Smooth muscle cell (in vitro differentiated cells): ENCODE measurements around the gene FAM20C. TPM values are rescaled to one million over a fixed set of nuclear protein-coding genes. Genes with fewer than 3 reads are reported as not detected.

Source experiments
- DNase-seq: peaks from one replicate; lab custom pipeline; 2025; ENCODE audit not compliant: unreplicated experiment; lab: John Stamatoyannopoulos, UW
- H2AFZ ChIP-seq: fragments of 200-600 bp; sonication (generic); 2 replicates; pipeline ENCODE4 v1.6.0; 2016; ENCODE audit warnings: antibody characterized with exemption, low read depth, mild to moderate bottlenecking
- H3F3A ChIP-seq: fragments of 200-600 bp; sonication (generic); 2 replicates; pipeline ENCODE4 v1.6.0; 2017; ENCODE audit warnings: antibody characterized with exemption, low read depth
- H3K27ac ChIP-seq: fragments of 200-600 bp; sonication (generic); 2 replicates; pipeline ENCODE4 v1.5.1; 2016; ENCODE audit warnings: low read depth, mild to moderate bottlenecking
- H3K27me3 ChIP-seq: fragments of 200-600 bp; sonication (generic); 2 replicates; pipeline ENCODE4 v1.6.1; 2016; ENCODE audit warnings: low read depth, mild to moderate bottlenecking
- H3K36me3 ChIP-seq: fragments of 200-600 bp; sonication (generic); 2 replicates; pipeline ENCODE4 v1.5.1; 2016; ENCODE audit warnings: low read depth
- H3K4me1 ChIP-seq: fragments of 200-600 bp; sonication (generic); 2 replicates; pipeline ENCODE4 v1.5.1; 2016; ENCODE audit warnings: low read depth
- H3K4me2 ChIP-seq: fragments of 200-600 bp; sonication (generic); 2 replicates; pipeline ENCODE4 v1.6.0; 2016; ENCODE audit warnings: mild to moderate bottlenecking
- H3K4me3 ChIP-seq: fragments of 200-600 bp; sonication (generic); 2 replicates; pipeline ENCODE4 v1.5.1; 2016; ENCODE audit warnings: mild to moderate bottlenecking
- H3K79me2 ChIP-seq: fragments of 200-600 bp; sonication (generic); 2 replicates; pipeline ENCODE4 v1.6.0; 2016; ENCODE audit warnings: low read depth, mild to moderate bottlenecking
- H3K9ac ChIP-seq: fragments of 200-600 bp; sonication (generic); 2 replicates; pipeline ENCODE4 v1.6.0; 2016; ENCODE audit warnings: low read depth
- H3K9me3 ChIP-seq: fragments of 200-600 bp; sonication (generic); replicated peaks from 2 replicates; pipeline ENCODE4 v1.5.1; 2016; ENCODE audit warnings: low read depth
- H4K20me1 ChIP-seq: fragments of 200-600 bp; sonication (generic); 2 replicates; pipeline ENCODE4 v1.6.0; 2016; ENCODE audit warnings: low read depth
- CTCF ChIP-seq: fragments of 200-600 bp; sonication (generic); IDR thresholded peaks from 2 replicates; pipeline ENCODE4 v1.5.1; 2017; ENCODE audit warnings: borderline replicate concordance, mild to moderate bottlenecking, antibody characterized with exemption; ENCODE audit not compliant: insufficient read depth, poor library complexity, severe bottlenecking
- WGBS: methylation state at CpG from one replicate; pipeline ENCODE4 v1.1.7; 2016; ENCODE audit warnings: low lambda C conversion rate; 5-methylcytosine and 5-hydroxymethylcytosine counted together
- polyA plus RNA-seq: library from polyadenylated mRNA; unstranded; fragments of >200 nt; fragmentation: Nextera tagmentation; extraction: Ambion mirVana; gene quantifications from 2 replicates; pipeline ENCODE4 v1.2.1, GENCODE V29; 2016
- total RNA-seq: library from RNA; depleted of rRNA; stranded (reverse); fragments of >200 nt; gene quantifications from 2 replicates; pipeline ENCODE4 v1.2.3, GENCODE V29; 2014

Gene FAM20C
- total and polyA plus RNA-seq, 2 experiments from 2014 or later: 5.6 to 6.2 TPM

GRCh38 chr7:264541-265191 is 72.3 kb downstream of the FAM20C start:
- H3F3A ChIP-seq: no peaks in the 10 kb centered on the region
- H3K4me3 ChIP-seq: no peak overlapping the region
- H3K4me1 ChIP-seq: no peaks in the 10 kb centered on the region
- no peak overlapping the region for H2AFZ ChIP-seq
- no peak overlapping the region for H3K9ac ChIP-seq
- DNase-seq: no peak
- TF ChIP-seq CTCF: no peak
- no peaks in the 10 kb centered on the region for H3K27me3 ChIP-seq
- 91% methylated on average over 27 of the region's 27 CpGs for WGBS
- no peak overlapping the region for H3K27ac ChIP-seq
- no peaks in the 10 kb centered on the region for H3K79me2 ChIP-seq
- no peaks in the 10 kb centered on the region for H3K36me3 ChIP-seq
- H4K20me1 ChIP-seq: no peaks in the 10 kb centered on the region
- H3K9me3 ChIP-seq: no peaks in the 10 kb centered on the region
- H3K4me2 ChIP-seq: no peak overlapping the region

- H3K27ac ChIP-seq: no peak overlapping the region
- WGBS: 92% methylated on average over 24 of the region's 25 CpGs
- DNase-seq: no peak
Observed at GRCh38 chr7:265192-265997, 73.0 kb downstream of the FAM20C start.

GRCh38 chr7:265998-266850 is 73.9 kb downstream of the FAM20C start:
- H3K4me1 ChIP-seq: no peaks in the 10 kb centered on the region
- no peak overlapping the region for H3K4me2 ChIP-seq
- WGBS: 93% methylated on average over 13 of the region's 22 CpGs
- no peaks in the 10 kb centered on the region for H3K9me3 ChIP-seq
- H4K20me1 ChIP-seq: no peaks in the 10 kb centered on the region
- no peaks in the 10 kb centered on the region for H3F3A ChIP-seq
- DNase-seq: no peak
- no peak overlapping the region for H3K9ac ChIP-seq
- H3K27ac ChIP-seq: no peak overlapping the region
- no peak overlapping the region for H3K4me3 ChIP-seq
- no peak for TF ChIP-seq CTCF
- H3K36me3 ChIP-seq: no peaks in the 10 kb centered on the region
- no peaks in the 10 kb centered on the region for H3K27me3 ChIP-seq
- no peaks in the 10 kb centered on the region for H3K79me2 ChIP-seq
- H2AFZ ChIP-seq: no peak overlapping the region

More at GRCh38 chr7:265192-265997, 73.0 kb downstream of the FAM20C start:
- Histone ChIP-seq H3K4me1 (no peaks in the 10 kb centered on the region), H3K9me3 (no peaks in the 10 kb centered on the region), H2AFZ (no peak overlapping the region), H3F3A (no peaks in the 10 kb centered on the region), H4K20me1 (no peaks in the 10 kb centered on the region), H3K36me3 (no peaks in the 10 kb centered on the region), H3K9ac (no peak overlapping the region), H3K4me2 (no peak overlapping the region), H3K79me2 (no peaks in the 10 kb centered on the region), H3K27me3 (no peaks in the 10 kb centered on the region), H3K4me3 (no peak overlapping the region)
- no peak for TF ChIP-seq CTCF
